DMS 273 (cell line): ENCODE data around the gene RAD51B.
"Not testable (repeated sequence)": the region's sequence is repeated elsewhere in the genome, so short reads cannot be mapped to it uniquely, and the experiment has no call there.

Experiments used
- DNase-seq: peaks from one replicate; lab custom pipeline; 2025; ENCODE audit not compliant: unreplicated experiment; lab: John Stamatoyannopoulos, UW

Gene RAD51B

GRCh38 chr14:67942080-67942710, 122.6 kb downstream of the RAD51B start:
- DNase-seq: no peak

GRCh38 chr14:67943947-67944346, 124.4 kb downstream of the RAD51B start:
- peak; percentile 92 for DNase-seq

GRCh38 chr14:67944605-67945004, 125.0 kb downstream of the RAD51B start:
- no peak for DNase-seq

- no peak for DNase-seq
These were observed 130.2 kb downstream of the RAD51B start for GRCh38 chr14:67949771-67950170.

- no peak for DNase-seq
These were observed 130.8 kb downstream of the RAD51B start for GRCh38 chr14:67950386-67950785.

- no peak for DNase-seq
These were observed 132.1 kb downstream of the RAD51B start for GRCh38 chr14:67951529-67952135.

- DNase-seq: no peak
These were observed 132.8 kb downstream of the RAD51B start for GRCh38 chr14:67952381-67952780.

GRCh38 chr14:67952786-67953185, 133.2 kb downstream of the RAD51B start:
- DNase-seq: no peak

- no peak for DNase-seq
These were observed 135.7 kb downstream of the RAD51B start for GRCh38 chr14:67955261-67955660.

- no peak for DNase-seq
These were observed 138.4 kb downstream of the RAD51B start for GRCh38 chr14:67957946-67958345.

- no peak for DNase-seq
These were observed 142.1 kb downstream of the RAD51B start for GRCh38 chr14:67961676-67962075.

- DNase-seq: no peak
These were observed 142.7 kb downstream of the RAD51B start for GRCh38 chr14:67962215-67962644.

- DNase-seq: no peak
These were observed 144.0 kb downstream of the RAD51B start for GRCh38 chr14:67963545-67963944.

GRCh38 chr14:67963960-67964812, 144.6 kb downstream of the RAD51B start:
- no peak for DNase-seq

GRCh38 chr14:67965696-67966095, 146.1 kb downstream of the RAD51B start:
- no peak for DNase-seq

GRCh38 chr14:67967206-67967605, 147.6 kb downstream of the RAD51B start:
- DNase-seq: no peak

GRCh38 chr14:67967970-67968369, 148.4 kb downstream of the RAD51B start:
- DNase-seq: not testable (repeated sequence)

GRCh38 chr14:67970923-67971322, 151.3 kb downstream of the RAD51B start:
- no peak for DNase-seq

GRCh38 chr14:67971627-67972625, 152.3 kb downstream of the RAD51B start:
- peak; percentile 62 for DNase-seq

- DNase-seq: peak; percentile 24
These were observed 153.9 kb downstream of the RAD51B start for GRCh38 chr14:67973436-67973835.

GRCh38 chr14:67975470-67975869, 155.9 kb downstream of the RAD51B start:
- DNase-seq: no peak
